Stimulated activated CD4-positive, alpha-beta T cell treated with anti-CD3 and anti-CD28 coated beads, TNF-alpha, amount 100 ng/mL, for 1 hour (primary cell): Measurements from ENCODE around the gene CDKL5.

Source experiments
- DNase-seq, 3 donors: peaks; one replicate each; pipeline ENCODE4 v3.0.0-alpha.2; 2020; ENCODE audit warnings: low read depth in 3 of 3, low spot score in 1 of 3

The CDKL5 gene

DNA sequence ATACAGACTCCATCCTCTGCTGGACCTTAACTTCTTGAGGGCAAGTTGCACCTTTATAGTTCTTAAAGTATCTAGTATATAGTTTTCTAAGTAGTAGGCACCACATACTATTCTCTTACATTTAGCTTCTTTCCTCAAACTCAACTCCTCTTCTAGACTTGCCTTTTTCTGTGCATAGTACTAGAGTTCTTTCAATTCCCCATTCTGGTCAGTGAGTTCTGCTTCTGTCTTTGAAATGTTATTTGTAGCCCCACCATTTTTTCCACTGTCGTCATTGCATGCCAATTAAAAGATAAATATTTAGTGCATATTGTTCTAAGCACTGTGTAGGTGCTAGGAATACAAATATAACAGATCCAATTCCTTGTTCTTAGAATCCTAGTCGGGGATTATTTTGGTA lies 31.6 kb downstream of the CDKL5 start:
- DNase-seq = no peak

DNA sequence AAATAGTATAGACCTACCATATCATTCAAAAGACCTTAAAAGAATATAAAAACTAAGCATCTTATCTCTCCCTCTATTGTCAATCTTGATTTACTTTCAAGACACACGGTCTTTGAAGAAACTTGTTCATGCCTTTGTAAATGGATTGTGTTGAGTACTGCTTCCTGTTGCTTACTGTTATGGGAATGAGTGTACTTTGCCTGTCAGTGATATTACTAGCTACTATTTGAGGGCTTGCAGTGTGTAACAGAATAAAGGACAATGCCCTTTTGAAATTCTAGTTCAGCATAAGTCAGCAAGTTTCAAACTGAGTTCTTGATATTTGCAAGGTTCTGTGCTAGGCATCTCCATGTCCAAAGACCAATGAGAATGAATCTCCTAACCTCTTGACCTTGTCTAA lies 36.0 kb downstream of the CDKL5 start:
- no peak for DNase-seq

DNA sequence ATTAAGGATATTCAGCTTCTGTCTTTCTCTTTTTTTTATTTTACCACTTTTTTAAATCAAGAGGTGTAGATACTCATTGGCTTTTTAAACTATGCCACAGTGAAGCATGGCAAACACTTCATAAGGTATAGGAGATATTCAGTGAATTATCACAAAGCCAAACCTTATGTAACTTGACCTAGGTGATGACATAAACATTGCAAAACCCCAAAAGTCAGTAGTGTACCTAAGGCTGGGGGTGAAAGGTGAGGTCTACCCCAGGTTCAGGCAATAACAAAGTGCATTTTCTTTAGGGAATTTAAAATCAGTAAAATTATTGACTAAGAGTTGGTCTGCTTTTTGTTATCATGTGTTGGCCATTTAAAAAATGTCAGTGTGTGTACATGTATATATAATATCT lies 39.1 kb downstream of the CDKL5 start:
- no peak for DNase-seq

DNA sequence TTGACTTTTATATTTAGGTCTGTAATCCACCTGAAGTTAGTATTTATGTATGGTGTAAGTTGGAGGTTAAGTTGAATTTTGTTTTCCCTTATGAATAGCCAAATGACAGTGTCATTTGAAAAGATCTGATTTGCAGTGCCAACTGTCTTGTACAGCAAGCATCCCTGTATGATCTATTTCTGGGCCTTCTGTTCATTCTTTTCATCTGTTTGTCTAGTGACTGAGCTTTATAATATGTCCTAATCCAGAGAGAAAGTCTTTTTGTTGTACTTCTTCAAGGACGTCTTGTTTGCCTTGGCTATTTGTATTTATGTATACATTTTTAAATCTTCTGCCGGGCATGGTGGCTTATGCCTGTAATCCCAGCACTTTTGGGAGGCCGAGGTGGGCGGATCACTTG lies 39.6 kb downstream of the CDKL5 start:
- DNase-seq = no peak

DNA sequence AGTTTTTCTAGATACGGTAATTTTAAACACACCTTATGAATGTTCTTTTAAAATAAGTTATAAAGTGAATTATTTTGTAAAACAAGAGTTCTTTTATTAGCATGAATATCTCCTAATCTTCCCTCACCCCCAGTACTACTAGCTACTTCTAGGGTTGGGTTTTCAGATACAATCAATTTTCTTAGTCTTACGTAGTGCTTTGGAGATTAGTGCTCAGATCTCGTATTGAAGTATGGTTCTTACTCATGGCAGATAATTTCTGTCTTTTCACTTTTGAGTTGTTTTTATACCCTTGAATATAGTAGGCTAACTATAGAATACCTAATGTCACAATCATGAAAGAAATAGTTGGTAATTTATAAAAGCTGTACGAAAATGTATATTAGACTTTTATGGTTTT lies 43.2 kb downstream of the CDKL5 start:
- DNase-seq = no peak

DNA sequence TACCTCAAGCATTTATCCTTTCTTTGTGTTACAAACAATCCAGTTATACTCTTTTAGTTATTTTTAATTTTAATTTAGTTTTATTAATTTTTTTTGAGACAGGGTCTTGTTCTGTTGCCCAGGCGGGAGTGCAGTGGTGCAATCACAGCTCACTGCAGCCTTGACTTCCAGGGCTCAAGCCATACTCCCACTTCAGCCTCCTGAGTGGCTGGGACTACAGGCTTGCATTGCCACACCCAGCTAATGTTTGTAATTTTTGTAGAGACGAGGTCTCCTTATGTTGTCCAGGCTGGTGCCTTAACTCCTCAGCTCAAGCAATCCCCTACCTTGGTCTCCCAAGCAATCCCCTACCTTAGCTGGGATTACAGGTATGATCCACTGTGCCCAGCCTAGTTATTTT lies 45.9 kb downstream of the CDKL5 start:
- no peak for DNase-seq

DNA sequence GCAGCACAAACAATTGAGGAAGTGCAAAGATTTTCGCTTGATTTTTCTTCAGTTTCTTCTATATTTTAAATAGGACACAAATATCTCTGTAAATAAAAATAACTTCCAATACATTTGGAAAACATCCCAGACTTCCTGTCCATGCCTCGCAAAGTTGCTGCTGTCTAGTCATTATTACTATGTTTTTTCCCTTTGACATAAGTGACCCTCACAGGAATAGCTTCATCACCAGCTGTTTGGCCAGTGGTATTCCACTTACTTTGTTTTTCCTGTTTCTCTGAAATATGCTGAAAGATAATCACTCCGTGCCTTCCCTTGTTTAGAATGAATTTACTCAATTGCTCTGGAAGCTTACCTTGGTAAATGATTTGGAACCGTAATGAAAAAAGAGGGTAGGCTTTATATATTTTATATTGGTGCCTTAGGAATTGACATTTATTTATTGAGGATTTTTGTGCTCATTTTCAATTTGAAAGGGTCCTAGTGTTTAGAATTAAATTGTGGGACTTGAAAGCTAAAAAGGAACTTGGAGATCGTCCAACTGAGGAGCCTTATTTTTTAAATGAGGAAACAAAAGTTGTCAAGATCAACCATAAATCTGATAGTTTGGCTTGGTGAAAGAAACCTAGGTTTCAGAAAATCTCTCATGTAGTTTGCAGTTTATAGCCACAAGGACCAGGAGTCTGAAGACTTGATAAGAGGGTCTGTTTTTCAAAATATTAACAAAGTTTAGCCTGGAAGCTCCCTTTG lies 65.6 kb downstream of the CDKL5 start:
- no peak for DNase-seq

DNA sequence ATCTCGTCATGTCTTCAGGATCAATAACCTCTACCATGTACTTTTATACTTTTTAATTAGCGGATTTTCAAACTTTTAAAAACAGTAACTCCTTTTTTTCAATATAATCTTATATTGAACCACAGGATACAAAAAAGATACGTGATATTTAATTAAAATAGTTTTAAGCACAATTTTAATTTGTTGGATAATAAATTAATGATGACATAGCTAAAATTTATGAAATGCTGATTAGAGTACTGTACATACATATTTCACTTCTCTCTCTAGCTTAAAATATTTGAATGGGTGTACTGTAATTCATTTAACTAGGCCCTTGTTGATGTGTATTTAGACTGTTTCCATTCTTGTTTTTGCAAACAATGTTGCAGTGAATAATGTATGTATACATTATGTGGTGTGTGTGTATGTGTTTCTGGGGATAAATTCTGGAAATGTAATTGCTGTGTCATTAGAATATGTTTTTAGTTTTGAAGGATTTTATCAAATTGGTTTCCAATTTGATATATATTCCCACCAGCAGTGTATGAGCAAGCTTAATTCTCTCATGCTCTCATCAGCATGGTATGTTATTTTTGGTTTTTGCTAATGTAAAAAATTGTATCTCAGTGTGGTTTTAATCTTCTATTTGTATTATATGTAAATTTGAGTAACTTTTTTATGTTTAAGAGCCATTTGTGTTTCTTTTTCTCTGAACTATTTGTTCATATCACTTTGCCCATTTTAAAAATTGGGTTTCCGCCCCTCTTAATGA lies 66.4 kb downstream of the CDKL5 start:
- no peak for DNase-seq

DNA sequence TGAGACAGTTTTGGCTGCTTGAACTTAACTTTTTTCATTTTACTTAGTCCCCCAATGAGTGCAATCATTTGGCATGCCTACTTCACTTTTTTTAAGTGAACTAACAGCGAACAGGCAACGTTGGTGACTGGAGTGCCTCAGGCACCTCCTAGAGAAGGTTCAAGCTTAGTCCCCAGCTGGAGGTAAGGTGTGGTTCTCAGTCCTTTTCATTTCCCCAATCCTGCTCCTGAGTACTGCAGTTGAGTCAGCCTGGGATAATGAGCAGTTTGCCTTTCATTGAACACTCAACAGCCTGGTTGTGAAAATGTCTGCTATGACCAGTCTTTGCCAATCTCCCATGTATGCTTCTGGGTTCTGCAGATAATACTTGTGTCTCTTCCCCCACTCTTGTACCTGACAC lies 109.5 kb downstream of the CDKL5 start:
- DNase-seq = no peak

DNA sequence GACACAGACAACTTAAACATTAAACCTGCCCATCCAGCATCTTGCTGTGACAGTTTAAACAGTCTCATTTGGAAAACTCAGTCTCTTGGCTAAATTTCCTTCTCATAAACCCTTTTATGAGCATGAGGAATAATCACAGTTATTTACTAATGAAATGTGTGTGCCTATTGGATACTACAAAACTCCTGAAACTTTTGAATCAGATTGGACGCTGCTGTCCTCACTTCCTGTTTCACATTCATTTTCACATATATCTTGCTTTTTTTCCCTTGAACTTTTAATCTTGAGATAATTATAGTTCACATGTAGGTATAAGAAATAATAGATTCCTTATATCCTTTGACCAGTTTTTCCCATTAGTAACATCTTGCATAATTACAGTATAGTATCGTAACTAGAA lies 111.7 kb downstream of the CDKL5 start:
- DNase-seq = no peak

DNA sequence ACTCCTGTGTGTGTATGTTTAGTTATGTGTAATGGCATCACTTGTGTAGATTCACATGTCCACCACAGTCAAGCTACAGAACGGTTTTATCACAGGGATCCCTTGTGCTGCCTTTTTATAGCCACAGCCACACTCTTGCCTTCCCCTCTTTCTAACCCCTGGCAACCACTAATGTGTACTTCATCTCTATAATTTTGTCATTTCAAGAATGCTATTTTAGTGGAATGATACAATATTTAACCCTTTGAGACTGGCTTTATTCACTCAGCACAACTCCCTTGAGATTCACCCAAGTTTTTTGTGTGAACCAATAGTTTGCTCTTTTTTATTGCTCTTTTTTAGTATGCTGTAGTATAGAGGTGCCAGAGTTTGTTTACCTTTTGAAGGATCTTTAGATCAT lies 112.1 kb downstream of the CDKL5 start:
- DNase-seq = no peak

DNA sequence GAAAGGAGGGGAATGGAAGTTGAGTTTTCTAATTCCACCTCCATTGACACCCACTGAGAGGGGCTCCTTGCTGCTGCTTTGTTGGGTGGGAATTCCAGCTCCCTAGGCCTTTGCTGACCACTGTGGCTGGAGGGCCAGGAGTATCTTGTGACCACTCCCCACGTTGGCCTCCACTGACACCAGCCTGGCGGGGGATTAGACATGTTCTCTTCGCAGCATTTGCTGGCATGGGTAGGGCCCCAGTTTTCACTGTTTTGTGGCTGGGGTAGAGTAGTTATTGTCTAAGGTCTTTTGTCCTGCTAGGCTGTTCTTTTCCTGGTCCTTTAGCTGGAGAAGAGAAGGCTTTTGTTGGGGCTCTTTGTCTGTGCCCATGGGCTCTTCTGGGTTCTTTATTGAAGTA lies 116.7 kb downstream of the CDKL5 start:
- no peak for DNase-seq

DNA sequence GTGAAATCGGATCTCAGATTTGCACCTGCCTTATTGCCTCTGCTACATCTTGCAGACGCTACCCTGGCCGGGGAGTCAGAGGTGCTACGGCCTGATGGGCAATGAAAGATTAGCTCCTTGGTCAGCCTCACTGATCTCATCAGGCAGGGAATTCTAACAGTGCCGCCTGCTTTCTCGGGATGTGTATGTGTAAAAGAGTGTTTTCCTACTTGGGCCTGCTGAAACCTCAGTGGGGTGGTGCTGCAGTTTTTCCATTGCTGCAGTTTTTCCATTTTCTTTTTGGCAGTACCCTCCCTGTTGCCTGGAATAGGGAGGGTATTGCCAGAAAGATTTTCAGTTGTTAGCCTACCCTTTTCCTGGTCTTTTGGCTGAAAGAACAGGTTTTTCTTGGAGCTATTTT lies 117.5 kb downstream of the CDKL5 start:
- no peak for DNase-seq

DNA sequence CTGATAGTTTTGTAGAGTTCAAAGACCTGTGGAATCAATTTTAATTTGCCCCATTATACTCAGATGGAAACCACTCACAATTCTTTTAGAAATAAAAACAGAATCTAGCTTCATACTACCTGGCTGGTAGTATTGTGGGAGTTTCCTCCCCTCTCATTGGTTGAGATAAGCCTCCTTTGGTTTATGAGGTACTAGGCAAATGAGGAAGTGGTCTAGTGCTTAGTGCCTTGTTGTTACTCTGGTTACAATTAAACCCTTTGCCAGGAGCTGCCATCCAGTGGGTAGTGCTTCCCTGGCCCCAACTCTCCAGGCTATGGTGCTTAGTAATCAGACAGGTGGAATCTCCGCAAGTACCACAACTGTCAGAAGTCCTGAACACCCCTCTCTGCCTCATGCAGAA lies 118.3 kb downstream of the CDKL5 start:
- DNase-seq = no peak

DNA sequence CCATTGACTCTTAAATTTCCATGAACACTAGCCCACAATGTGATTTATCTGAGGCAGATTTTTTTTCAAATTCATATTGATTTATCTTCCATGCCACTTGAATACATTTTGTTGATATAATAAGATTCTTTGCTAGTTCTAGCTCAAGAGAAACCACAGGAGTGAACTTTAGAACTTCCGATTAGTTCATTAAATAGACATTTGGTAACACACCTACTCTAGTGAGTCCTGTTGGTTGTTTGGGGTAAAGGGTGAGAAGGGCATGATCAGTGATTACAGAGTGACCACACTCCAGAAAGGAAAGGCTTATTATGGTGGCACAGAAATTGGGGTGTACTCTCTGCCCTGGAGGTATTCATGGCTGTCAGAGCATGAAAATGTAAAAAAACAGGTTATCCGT lies 120.4 kb downstream of the CDKL5 start:
- no peak for DNase-seq

DNA sequence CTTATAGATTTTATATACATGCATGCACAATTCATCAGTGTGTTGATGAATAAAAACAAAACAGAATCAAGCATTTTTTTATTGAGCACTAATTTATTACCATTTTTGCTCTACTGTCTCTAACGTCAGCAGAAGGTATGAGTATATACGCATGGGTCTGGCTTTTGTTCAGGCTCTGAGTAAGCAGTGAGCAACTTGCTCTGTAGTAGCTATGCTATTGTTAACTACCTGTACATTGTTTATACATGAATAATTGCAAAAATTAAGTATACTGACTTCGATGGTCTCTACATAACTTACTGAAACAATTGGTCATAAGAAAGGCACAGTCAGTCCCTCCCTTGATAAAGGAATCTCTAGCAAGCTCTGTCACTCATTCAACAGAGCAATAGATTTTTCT lies 123.6 kb downstream of the CDKL5 start:
- DNase-seq = no peak

DNA sequence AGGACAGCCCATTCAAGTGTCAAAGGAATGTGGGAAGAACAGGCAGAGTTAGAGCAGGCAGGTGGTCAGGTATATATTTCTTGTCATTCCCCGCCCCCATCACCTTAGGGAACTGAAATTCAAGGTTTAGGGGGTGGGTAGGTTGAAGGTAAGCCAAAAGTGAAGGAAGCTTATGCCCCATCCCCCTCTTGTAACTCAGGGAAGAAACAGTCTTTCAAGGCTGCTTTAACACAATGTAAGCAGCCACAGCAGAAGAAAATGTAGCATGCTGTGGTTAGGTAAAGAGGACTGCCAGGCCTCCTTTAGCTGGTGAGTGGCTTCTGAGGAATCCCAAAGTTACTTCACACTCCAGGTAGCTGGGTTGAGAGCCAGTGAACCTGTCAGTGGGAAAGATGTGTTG lies 124.2 kb downstream of the CDKL5 start:
- no peak for DNase-seq

DNA sequence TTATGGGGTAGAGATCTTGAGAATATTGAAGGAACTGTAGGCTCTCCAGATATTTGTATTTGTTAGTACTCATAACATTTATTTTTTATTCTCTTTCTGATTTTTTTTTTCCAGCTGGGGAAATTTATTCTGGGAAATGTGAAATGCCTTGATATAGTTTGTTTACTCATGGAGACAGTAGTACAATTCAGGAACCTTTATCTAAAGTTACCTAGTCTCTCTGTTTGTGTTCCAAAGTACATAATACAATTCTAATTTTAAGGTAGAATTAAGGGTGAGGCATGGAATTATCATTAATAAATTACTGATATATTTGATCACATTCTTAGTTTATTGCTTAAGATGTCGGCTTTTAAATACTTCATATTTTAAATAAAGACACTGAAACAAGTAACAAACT lies 132.5 kb downstream of the CDKL5 start:
- no peak for DNase-seq

DNA sequence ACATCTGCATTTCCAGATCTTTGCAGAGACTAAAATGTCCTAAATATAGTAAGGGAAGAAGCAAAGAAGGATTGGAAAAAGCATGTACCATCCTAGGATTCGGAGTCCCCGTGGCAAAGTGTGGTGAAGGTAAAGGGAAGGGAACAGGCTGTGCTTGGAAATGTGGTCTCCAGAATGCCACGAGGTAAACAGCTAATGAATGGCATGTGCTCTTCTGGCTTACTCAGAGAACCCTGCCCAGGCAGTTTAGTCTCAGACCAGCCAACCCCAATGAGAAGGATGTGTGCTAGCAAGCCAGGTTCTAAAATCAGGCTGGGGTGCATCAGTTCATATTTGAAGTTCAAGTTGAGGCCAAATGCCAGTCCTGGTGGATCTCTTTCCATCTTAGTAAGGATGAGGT lies 133.4 kb downstream of the CDKL5 start:
- DNase-seq = no peak

DNA sequence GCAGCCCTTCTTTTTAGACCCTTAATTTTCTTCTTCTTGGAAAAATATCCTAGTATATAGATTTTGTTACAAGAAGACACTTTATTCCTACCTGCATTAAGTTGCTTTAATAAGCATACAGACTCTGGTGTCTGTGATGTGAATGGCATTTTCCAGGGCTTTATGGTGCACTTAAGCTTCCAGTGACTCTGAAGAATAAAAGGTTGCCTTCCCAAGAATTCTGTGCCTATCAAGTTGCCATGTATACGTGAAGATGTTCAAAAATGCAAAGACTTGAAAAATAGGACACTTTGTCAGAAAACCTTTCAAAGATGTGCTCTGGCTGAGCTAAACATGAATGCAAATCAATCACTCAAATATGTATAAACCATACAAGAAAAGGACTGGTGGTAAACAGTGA lies 135.6 kb downstream of the CDKL5 start:
- no peak for DNase-seq

DNA sequence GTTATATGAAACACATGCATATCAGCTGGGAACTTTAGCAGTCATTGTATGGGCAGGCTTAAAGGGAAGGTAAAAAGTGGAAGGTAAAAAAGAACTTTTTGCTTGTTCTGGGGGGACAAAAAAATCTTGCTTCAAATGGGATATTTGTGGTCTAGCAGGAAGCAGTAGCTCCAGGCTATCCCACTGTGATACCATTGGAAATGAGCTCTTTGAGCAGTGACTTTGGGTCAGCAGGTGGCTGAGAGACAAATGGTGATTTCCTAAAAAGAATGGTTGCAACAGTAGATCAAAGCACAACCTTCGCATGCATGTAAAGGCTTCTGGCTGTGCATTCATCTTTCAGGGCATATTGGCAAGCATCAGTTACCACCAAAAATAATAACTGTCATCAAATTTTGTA lies 140.3 kb downstream of the CDKL5 start:
- DNase-seq = no peak

DNA sequence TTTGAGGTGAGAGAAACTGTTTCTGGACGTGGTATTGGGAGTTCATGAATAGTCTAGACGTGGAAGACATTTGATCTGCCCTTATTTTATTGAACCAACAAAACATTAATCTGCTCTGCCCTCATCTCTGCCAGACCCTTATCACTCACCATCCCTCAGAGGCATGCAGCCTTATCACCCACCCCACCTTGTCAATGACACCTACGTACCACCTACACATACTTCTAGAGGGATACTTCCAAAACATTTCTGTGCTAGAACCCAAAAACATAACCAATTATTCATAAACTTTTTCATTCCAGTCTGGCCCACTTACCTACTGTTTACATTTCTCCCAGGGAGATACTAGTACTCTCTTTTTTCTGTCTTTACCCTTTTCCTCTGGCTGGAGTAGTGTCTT lies 141.3 kb downstream of the CDKL5 start:
- no peak for DNase-seq

DNA sequence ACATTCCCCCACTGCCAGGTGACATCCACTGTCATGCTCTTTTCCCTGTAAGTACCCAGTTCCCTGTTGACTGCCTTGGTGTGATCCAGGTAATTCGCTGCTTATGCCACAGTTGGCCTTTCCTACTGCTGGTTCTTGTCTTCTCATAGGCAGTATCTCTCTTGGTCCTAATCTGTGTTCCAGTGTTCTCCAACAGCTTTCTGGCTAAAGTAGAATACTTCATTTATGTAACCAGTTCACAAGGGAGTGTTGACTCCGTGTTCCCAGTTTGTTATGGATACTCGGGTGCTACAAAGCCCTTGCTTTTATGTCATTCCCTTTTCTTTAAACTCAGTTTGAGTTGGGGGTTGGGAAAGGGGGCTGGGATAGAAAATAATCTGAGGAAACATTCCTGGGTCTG lies 148.1 kb downstream of the CDKL5 start:
- no peak for DNase-seq
